ENCODE results near the gene SUSD3. TPM values are rescaled to one million over a fixed set of nuclear protein-coding genes. Genes with fewer than 3 reads are reported as not detected.

The SUSD3 gene
- total RNA-seq, 1 experiment from 2014 or later, result 5.0 TPM

DNA sequence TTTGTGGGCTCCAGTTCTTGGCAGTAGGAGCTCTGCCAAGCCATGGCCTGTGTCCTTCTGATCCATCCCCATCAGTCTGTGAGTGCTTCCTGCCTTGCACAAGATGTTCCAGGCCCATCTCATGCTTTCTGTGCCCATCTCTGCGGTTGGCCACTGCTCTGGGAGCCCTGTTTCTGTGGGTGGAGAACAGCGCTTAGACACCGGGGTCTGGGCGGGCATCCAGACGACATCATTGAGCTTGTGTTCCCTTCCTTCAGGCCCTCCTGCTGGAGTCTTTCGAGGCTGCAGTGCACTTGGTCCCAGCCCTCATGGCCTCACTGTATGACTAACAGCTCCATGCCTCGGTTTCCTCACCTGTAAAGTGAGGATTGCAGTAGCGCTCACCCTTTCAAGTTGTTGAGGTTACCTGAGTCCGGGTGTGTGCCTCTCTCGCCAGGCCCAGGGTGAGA lies 22.6 kb downstream of the SUSD3 start:
- TF ChIP-seq, protein P1, sequence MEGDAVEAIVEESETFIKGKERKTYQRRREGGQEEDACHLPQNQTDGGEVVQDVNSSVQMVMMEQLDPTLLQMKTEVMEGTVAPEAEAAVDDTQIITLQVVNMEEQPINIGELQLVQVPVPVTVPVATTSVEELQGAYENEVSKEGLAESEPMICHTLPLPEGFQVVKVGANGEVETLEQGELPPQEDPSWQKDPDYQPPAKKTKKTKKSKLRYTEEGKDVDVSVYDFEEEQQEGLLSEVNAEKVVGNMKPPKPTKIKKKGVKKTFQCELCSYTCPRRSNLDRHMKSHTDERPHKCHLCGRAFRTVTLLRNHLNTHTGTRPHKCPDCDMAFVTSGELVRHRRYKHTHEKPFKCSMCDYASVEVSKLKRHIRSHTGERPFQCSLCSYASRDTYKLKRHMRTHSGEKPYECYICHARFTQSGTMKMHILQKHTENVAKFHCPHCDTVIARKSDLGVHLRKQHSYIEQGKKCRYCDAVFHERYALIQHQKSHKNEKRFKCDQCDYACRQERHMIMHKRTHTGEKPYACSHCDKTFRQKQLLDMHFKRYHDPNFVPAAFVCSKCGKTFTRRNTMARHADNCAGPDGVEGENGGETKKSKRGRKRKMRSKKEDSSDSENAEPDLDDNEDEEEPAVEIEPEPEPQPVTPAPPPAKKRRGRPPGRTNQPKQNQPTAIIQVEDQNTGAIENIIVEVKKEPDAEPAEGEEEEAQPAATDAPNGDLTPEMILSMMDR (IDR thresholded peaks at IDR 0.05), result no peak
- TF ChIP-seq SIN3A (IDR thresholded peaks at IDR 0.05; ENCODE audit: borderline replicate concordance, insufficient read depth, low read depth, low read length), result no peak
- no peak for TF ChIP-seq POLR2AphosphoS5 (IDR thresholded peaks at IDR 0.05; ENCODE audit: low read depth, low read length)
- TF ChIP-seq, protein P2, sequence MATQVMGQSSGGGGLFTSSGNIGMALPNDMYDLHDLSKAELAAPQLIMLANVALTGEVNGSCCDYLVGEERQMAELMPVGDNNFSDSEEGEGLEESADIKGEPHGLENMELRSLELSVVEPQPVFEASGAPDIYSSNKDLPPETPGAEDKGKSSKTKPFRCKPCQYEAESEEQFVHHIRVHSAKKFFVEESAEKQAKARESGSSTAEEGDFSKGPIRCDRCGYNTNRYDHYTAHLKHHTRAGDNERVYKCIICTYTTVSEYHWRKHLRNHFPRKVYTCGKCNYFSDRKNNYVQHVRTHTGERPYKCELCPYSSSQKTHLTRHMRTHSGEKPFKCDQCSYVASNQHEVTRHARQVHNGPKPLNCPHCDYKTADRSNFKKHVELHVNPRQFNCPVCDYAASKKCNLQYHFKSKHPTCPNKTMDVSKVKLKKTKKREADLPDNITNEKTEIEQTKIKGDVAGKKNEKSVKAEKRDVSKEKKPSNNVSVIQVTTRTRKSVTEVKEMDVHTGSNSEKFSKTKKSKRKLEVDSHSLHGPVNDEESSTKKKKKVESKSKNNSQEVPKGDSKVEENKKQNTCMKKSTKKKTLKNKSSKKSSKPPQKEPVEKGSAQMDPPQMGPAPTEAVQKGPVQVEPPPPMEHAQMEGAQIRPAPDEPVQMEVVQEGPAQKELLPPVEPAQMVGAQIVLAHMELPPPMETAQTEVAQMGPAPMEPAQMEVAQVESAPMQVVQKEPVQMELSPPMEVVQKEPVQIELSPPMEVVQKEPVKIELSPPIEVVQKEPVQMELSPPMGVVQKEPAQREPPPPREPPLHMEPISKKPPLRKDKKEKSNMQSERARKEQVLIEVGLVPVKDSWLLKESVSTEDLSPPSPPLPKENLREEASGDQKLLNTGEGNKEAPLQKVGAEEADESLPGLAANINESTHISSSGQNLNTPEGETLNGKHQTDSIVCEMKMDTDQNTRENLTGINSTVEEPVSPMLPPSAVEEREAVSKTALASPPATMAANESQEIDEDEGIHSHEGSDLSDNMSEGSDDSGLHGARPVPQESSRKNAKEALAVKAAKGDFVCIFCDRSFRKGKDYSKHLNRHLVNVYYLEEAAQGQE (IDR thresholded peaks at IDR 0.05; ENCODE audit: insufficient read depth in 1 of 2, low read depth in 2 of 2, low read length in 1 of 2), result no peak
- no peak for TF ChIP-seq TCF7L2 (IDR thresholded peaks at IDR 0.05; ENCODE audit: low read depth, low read length)
- H3K4me1 ChIP-seq (ENCODE audit: control insufficient read depth, insufficient read depth, low read length), result no peaks in the 10 kb centered on the region
- H3K4me3 ChIP-seq (ENCODE audit: low read depth in 2 of 2, low read length in 2 of 2), result no peak overlapping the region
- DNase-seq (ENCODE audit: low read depth, low spot score) (no peak), ATAC-seq (no peak)
- no peaks in the 10 kb centered on the region for H3K36me3 ChIP-seq (ENCODE audit: control insufficient read depth, insufficient read depth, low read length)
- H3K9me3 ChIP-seq (ENCODE audit: control insufficient read depth, insufficient read depth, low read depth, low read length), result no peaks in the 10 kb centered on the region
- no TSS peak for BruUV-seq (replicated peaks)
- intact Hi-C loops (cut with micrococcal nuclease; ENCODE audit: unreplicated experiment) (no loop called here), in situ Hi-C loops (cut with HindIII; ENCODE audit: low pct_unique_long_range_greater_than_20kb, low sequenced_read_pairs) (no loop called here)
- ChIA-PET CTCF (no interaction called here), POLR2A (no interaction called here)
- no peak overlapping the region for H3K27ac ChIP-seq (ENCODE audit: low read length)
- no peaks in the 10 kb centered on the region for H3K27me3 ChIP-seq (ENCODE audit: control insufficient read depth, insufficient read depth, low read length)

DNA sequence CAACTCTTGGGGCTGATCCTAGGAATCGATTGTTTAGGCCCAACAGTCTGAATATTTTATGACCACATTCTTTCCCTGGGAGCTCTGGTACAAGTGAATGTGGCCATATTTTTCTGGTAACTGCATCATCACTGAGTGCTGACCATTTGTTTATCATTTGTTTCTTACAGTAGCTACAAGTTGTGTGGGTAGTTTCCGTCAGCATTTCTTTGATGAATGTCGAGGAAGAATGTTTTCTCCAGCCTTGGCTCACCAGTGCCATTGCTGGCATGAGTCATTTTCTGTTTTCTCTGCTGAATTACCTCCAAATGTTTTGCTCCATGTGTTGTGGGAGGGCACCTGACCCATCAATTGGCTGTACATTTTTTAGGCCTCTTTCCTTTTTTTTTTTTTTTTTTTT lies 23.4 kb downstream of the SUSD3 start:
- POLR2A ChIA-PET, result no interaction called here
- in situ Hi-C loops (cut with HindIII; ENCODE audit: low pct_unique_long_range_greater_than_20kb, low sequenced_read_pairs), result no loop called here
- Histone ChIP-seq H3K9me3 (ENCODE audit: control insufficient read depth, insufficient read depth, low read depth, low read length) (no peaks in the 10 kb centered on the region), H3K36me3 (ENCODE audit: control insufficient read depth, insufficient read depth, low read length) (no peaks in the 10 kb centered on the region), H3K27me3 (ENCODE audit: control insufficient read depth, insufficient read depth, low read length) (no peaks in the 10 kb centered on the region), H3K4me3 (ENCODE audit: low read depth in 2 of 2, low read length in 2 of 2) (no peak overlapping the region), H3K27ac (ENCODE audit: low read length) (no peak overlapping the region), H3K4me1 (ENCODE audit: control insufficient read depth, insufficient read depth, low read length) (no peaks in the 10 kb centered on the region)
- no TSS peak for BruUV-seq (replicated peaks)
- no peak for ATAC-seq
- no peak for DNase-seq (ENCODE audit: low read depth, low spot score)
- no peak for TF ChIP-seq POLR2AphosphoS5 (IDR thresholded peaks at IDR 0.05; ENCODE audit: low read depth, low read length)
- TF ChIP-seq SIN3A (IDR thresholded peaks at IDR 0.05; ENCODE audit: borderline replicate concordance, insufficient read depth, low read depth, low read length), result no peak
- no peak for TF ChIP-seq TCF7L2 (IDR thresholded peaks at IDR 0.05; ENCODE audit: low read depth, low read length)
- TF ChIP-seq, protein P2 (IDR thresholded peaks at IDR 0.05; ENCODE audit: insufficient read depth in 1 of 2, low read depth in 2 of 2, low read length in 1 of 2), result no peak
- TF ChIP-seq, protein P1 (IDR thresholded peaks at IDR 0.05), result no peak
- intact Hi-C loops (cut with micrococcal nuclease; ENCODE audit: unreplicated experiment), result no loop called here
- CTCF ChIA-PET, result no interaction called here
